ENCODE measurements around the gene ATF6.

The ATF6 gene

GRCh38 chr1:162003061-162003829, 237.1 kb downstream of the ATF6 start:
- DNase-seq (ENCODE audit: insufficient read length, low spot score) (no peak), FAIRE-seq (no peak)
- TF ChIP-seq SPI1 (IDR thresholded peaks at IDR 0.05; ENCODE audit: low read depth, low read length), result no peak
- TF ChIP-seq POLR2AphosphoS5 (IDR thresholded peaks at IDR 0.05; ENCODE audit: low read depth, low read length), result no peak
- no peak for TF ChIP-seq PAX5 (IDR thresholded peaks at IDR 0.05; ENCODE audit: insufficient read depth, low read length, severe bottlenecking)
- no peak for TF ChIP-seq POLR2A (IDR thresholded peaks at IDR 0.05; ENCODE audit: low read depth, low read length)
- no peak for TF ChIP-seq POU2F2 (IDR thresholded peaks at IDR 0.05; ENCODE audit: low read depth, low read length)
- no peak for TF ChIP-seq TAF1 (IDR thresholded peaks at IDR 0.05; ENCODE audit: low read depth, low read length)

- no peak for FAIRE-seq
- TF ChIP-seq TAF1 (IDR thresholded peaks at IDR 0.05; ENCODE audit: low read depth, low read length) (no peak), PAX5 (IDR thresholded peaks at IDR 0.05; ENCODE audit: insufficient read depth, low read length, severe bottlenecking) (no peak), SPI1 (IDR thresholded peaks at IDR 0.05; ENCODE audit: low read depth, low read length) (peak; percentile 66), POLR2A (IDR thresholded peaks at IDR 0.05; ENCODE audit: low read depth, low read length) (no peak)
- no peak for DNase-seq (ENCODE audit: insufficient read length, low spot score)
Observed at GRCh38 chr1:162003830-162004215, 237.7 kb downstream of the ATF6 start.

GRCh38 chr1:162004441-162004950, 238.4 kb downstream of the ATF6 start:
- DNase-seq (ENCODE audit: insufficient read length, low spot score), result no peak
- TF ChIP-seq TAF1 (IDR thresholded peaks at IDR 0.05; ENCODE audit: low read depth, low read length), result no peak
- no peak for TF ChIP-seq SPI1 (IDR thresholded peaks at IDR 0.05; ENCODE audit: low read depth, low read length)
- TF ChIP-seq POLR2AphosphoS5 (IDR thresholded peaks at IDR 0.05; ENCODE audit: low read depth, low read length), result no peak
- TF ChIP-seq POU2F2 (IDR thresholded peaks at IDR 0.05; ENCODE audit: low read depth, low read length), result no peak
- TF ChIP-seq PAX5 (IDR thresholded peaks at IDR 0.05; ENCODE audit: insufficient read depth, low read length, severe bottlenecking), result no peak
- no peak for TF ChIP-seq POLR2A (IDR thresholded peaks at IDR 0.05; ENCODE audit: low read depth, low read length)
- no peak for FAIRE-seq

GRCh38 chr1:162006081-162006480, 240.0 kb downstream of the ATF6 start:
- FAIRE-seq, result no peak
- no peak for TF ChIP-seq POLR2A (IDR thresholded peaks at IDR 0.05; ENCODE audit: low read depth, low read length)
- TF ChIP-seq SPI1 (IDR thresholded peaks at IDR 0.05; ENCODE audit: low read depth, low read length), result no peak
- no peak for TF ChIP-seq PAX5 (IDR thresholded peaks at IDR 0.05; ENCODE audit: insufficient read depth, low read length, severe bottlenecking)
- no peak for TF ChIP-seq POU2F2 (IDR thresholded peaks at IDR 0.05; ENCODE audit: low read depth, low read length)
- no peak for TF ChIP-seq TAF1 (IDR thresholded peaks at IDR 0.05; ENCODE audit: low read depth, low read length)
- TF ChIP-seq POLR2AphosphoS5 (IDR thresholded peaks at IDR 0.05; ENCODE audit: low read depth, low read length), result no peak
- DNase-seq (ENCODE audit: insufficient read length, low spot score), result no peak

GRCh38 chr1:162007466-162007865, 241.3 kb downstream of the ATF6 start:
- no peak for TF ChIP-seq TAF1 (IDR thresholded peaks at IDR 0.05; ENCODE audit: low read depth, low read length)
- no peak for TF ChIP-seq POLR2AphosphoS5 (IDR thresholded peaks at IDR 0.05; ENCODE audit: low read depth, low read length)
- no peak for TF ChIP-seq POLR2A (IDR thresholded peaks at IDR 0.05; ENCODE audit: low read depth, low read length)
- TF ChIP-seq PAX5 (IDR thresholded peaks at IDR 0.05; ENCODE audit: insufficient read depth, low read length, severe bottlenecking), result no peak
- TF ChIP-seq POU2F2 (IDR thresholded peaks at IDR 0.05; ENCODE audit: low read depth, low read length), result no peak
- no peak for TF ChIP-seq SPI1 (IDR thresholded peaks at IDR 0.05; ENCODE audit: low read depth, low read length)
- FAIRE-seq (no peak), DNase-seq (ENCODE audit: insufficient read length, low spot score) (no peak)

- TF ChIP-seq PAX5 (IDR thresholded peaks at IDR 0.05; ENCODE audit: insufficient read depth, low read length, severe bottlenecking) (no peak), POLR2AphosphoS5 (IDR thresholded peaks at IDR 0.05; ENCODE audit: low read depth, low read length) (no peak), POLR2A (IDR thresholded peaks at IDR 0.05; ENCODE audit: low read depth, low read length) (no peak), SPI1 (IDR thresholded peaks at IDR 0.05; ENCODE audit: low read depth, low read length) (no peak), POU2F2 (IDR thresholded peaks at IDR 0.05; ENCODE audit: low read depth, low read length) (no peak), TAF1 (IDR thresholded peaks at IDR 0.05; ENCODE audit: low read depth, low read length) (no peak)
- DNase-seq (ENCODE audit: insufficient read length, low spot score) (no peak), FAIRE-seq (no peak)
Observed at GRCh38 chr1:162008799-162009198, 242.7 kb downstream of the ATF6 start.

GRCh38 chr1:162009501-162010174, 243.5 kb downstream of the ATF6 start:
- TF ChIP-seq PAX5 (IDR thresholded peaks at IDR 0.05; ENCODE audit: insufficient read depth, low read length, severe bottlenecking) (no peak), POLR2A (IDR thresholded peaks at IDR 0.05; ENCODE audit: low read depth, low read length) (no peak), TAF1 (IDR thresholded peaks at IDR 0.05; ENCODE audit: low read depth, low read length) (no peak), POLR2AphosphoS5 (IDR thresholded peaks at IDR 0.05; ENCODE audit: low read depth, low read length) (no peak), POU2F2 (IDR thresholded peaks at IDR 0.05; ENCODE audit: low read depth, low read length) (no peak), SPI1 (IDR thresholded peaks at IDR 0.05; ENCODE audit: low read depth, low read length) (no peak)
- no peak for DNase-seq (ENCODE audit: insufficient read length, low spot score)
- FAIRE-seq, result no peak

- no peak for TF ChIP-seq POLR2A (IDR thresholded peaks at IDR 0.05; ENCODE audit: low read depth, low read length)
- TF ChIP-seq POU2F2 (IDR thresholded peaks at IDR 0.05; ENCODE audit: low read depth, low read length), result no peak
- no peak for TF ChIP-seq POLR2AphosphoS5 (IDR thresholded peaks at IDR 0.05; ENCODE audit: low read depth, low read length)
- TF ChIP-seq SPI1 (IDR thresholded peaks at IDR 0.05; ENCODE audit: low read depth, low read length), result no peak
- TF ChIP-seq TAF1 (IDR thresholded peaks at IDR 0.05; ENCODE audit: low read depth, low read length), result no peak
- no peak for TF ChIP-seq PAX5 (IDR thresholded peaks at IDR 0.05; ENCODE audit: insufficient read depth, low read length, severe bottlenecking)
- FAIRE-seq, result no peak
- DNase-seq (ENCODE audit: insufficient read length, low spot score), result no peak
Observed at GRCh38 chr1:162010175-162010506, 244.0 kb downstream of the ATF6 start.

GRCh38 chr1:162011337-162012012, 245.4 kb downstream of the ATF6 start:
- FAIRE-seq (no peak), DNase-seq (ENCODE audit: insufficient read length, low spot score) (no peak)
- TF ChIP-seq POLR2AphosphoS5 (IDR thresholded peaks at IDR 0.05; ENCODE audit: low read depth, low read length) (no peak), PAX5 (IDR thresholded peaks at IDR 0.05; ENCODE audit: insufficient read depth, low read length, severe bottlenecking) (no peak), POLR2A (IDR thresholded peaks at IDR 0.05; ENCODE audit: low read depth, low read length) (no peak), SPI1 (IDR thresholded peaks at IDR 0.05; ENCODE audit: low read depth, low read length) (no peak), POU2F2 (IDR thresholded peaks at IDR 0.05; ENCODE audit: low read depth, low read length) (no peak), TAF1 (IDR thresholded peaks at IDR 0.05; ENCODE audit: low read depth, low read length) (no peak)

All from GM12891 (cell line).